PC-9 (cell line): ENCODE measurements around the gene SPACA5B. TPM values are rescaled to one million over a fixed set of nuclear protein-coding genes. Genes with fewer than 3 reads are reported as not detected.
A peak's percentile ranks its signal among the peaks of the same experiment; 100 is the strongest.
"Not testable (repeated sequence)": the region's sequence is repeated elsewhere in the genome, so short reads cannot be mapped to it uniquely, and the experiment has no call there.

Source experiments
- BruUV-seq: library from RNA; stranded (reverse); fragments of 400-500 nt; replicated peaks from 2 replicates; lab custom pipeline; 2021; lab: Mats Ljungman, UMichigan
- CTCF ChIA-PET: fragments of 300-600 bp; sonication (Branson Sonifier 250); formaldehyde crosslinking; loops from one replicate; lab custom pipeline; 2022; ENCODE audit warnings: antibody characterized with exemption; lab: Charles Lee
- POLR2A ChIA-PET: fragments of 300-600 bp; sonication (Branson Sonifier 250); formaldehyde crosslinking; loops from one replicate; lab custom pipeline; 2022; ENCODE audit warnings: antibody characterized with exemption; ENCODE audit not compliant: unreplicated experiment; lab: Charles Lee
- DNase-seq, 2 experiments: peaks; one replicate each; pipeline versions ENCODE4 v3.0.0 to v3.0.0-alpha.2; 2015 to 2022; ENCODE audit warnings: mixed read lengths in 1 of 2
- H2AFZ ChIP-seq: fragments of 200-600 bp; sonication (generic); 2 replicates; pipeline ENCODE4 v1.8.1; 2017; ENCODE audit warnings: antibody characterized with exemption
- H3F3A ChIP-seq: fragments of 200-600 bp; sonication (generic); 2 replicates; pipeline ENCODE4 v1.8.1; 2017; ENCODE audit warnings: antibody characterized with exemption, mild to moderate bottlenecking, low read depth; ENCODE audit not compliant: insufficient read depth
- H3K27ac ChIP-seq: fragments of 200-600 bp; sonication (generic); 2 replicates; pipeline ENCODE4 v1.6.1; 2016; ENCODE audit warnings: mixed run types
- H3K27me3 ChIP-seq: fragments of 200-600 bp; sonication (generic); 2 replicates; pipeline ENCODE4 v1.6.1; 2016; ENCODE audit warnings: low read depth, mixed run types; ENCODE audit not compliant: insufficient read depth
- H3K36me3 ChIP-seq: fragments of 200-600 bp; sonication (generic); 2 replicates; pipeline ENCODE4 v1.6.1; 2016; ENCODE audit warnings: low read depth, mixed run types
- H3K4me1 ChIP-seq: fragments of 200-600 bp; sonication (generic); replicated peaks from 2 replicates; pipeline ENCODE4 v1.6.1; 2016; ENCODE audit warnings: mixed run types; ENCODE audit not compliant: insufficient read depth
- H3K4me2 ChIP-seq: fragments of 200-600 bp; sonication (generic); 2 replicates; pipeline ENCODE4 v1.6.1; 2017; ENCODE audit warnings: mixed run types
- H3K4me3 ChIP-seq: fragments of 200-600 bp; sonication (generic); 2 replicates; pipeline ENCODE4 v1.6.1; 2016; ENCODE audit warnings: mixed run types
- H3K79me2 ChIP-seq: fragments of 200-600 bp; sonication (generic); 2 replicates; pipeline ENCODE4 v1.6.1; 2017; ENCODE audit warnings: low read depth, mixed run types
- H3K9me2 ChIP-seq: fragments of 200-600 bp; sonication (generic); 2 replicates; pipeline ENCODE4 v1.8.1; 2017; ENCODE audit warnings: mild to moderate bottlenecking; ENCODE audit not compliant: insufficient read depth
- H3K9me3 ChIP-seq: fragments of 200-600 bp; sonication (generic); 2 replicates; pipeline ENCODE4 v1.8.1; 2016; ENCODE audit warnings: low read depth; ENCODE audit not compliant: insufficient read depth
- H4K20me1 ChIP-seq: fragments of 200-600 bp; sonication (generic); 2 replicates; pipeline ENCODE4 v1.8.1; 2017; ENCODE audit not compliant: insufficient read depth
- CTCF ChIP-seq: fragments of 200-600 bp; sonication (generic); conservative IDR thresholded peaks from 2 replicates; pipeline ENCODE4 v1.6.1; 2017; ENCODE audit warnings: mixed run types, antibody characterized with exemption, mild to moderate bottlenecking, moderate library complexity
- EZH2 ChIP-seq: fragments of 200-600 bp; sonication (generic); IDR thresholded peaks from 2 replicates; pipeline ENCODE4 v1.8.0; 2017; ENCODE audit warnings: antibody characterized with exemption, low read depth
- intact Hi-C: fragments of 100-400 bp; cut with micrococcal nuclease; formaldehyde crosslinking; loops from one replicate; pipeline ENCODE4 v1.10.0; 2022; ENCODE audit not compliant: unreplicated experiment
- total RNA-seq: library from RNA; stranded (reverse); gene quantifications from 2 replicates; pipeline ENCODE4 v1.2.3, GENCODE V29; 2021

Gene SPACA5B
- total RNA-seq, 1 experiment from 2014 or later = not detected

- Histone ChIP-seq H3K27me3 (no peaks in the 10 kb centered on the region), H2AFZ (no peak overlapping the region), H4K20me1 (no peaks in the 10 kb centered on the region), H3K9me3 (no peaks in the 10 kb centered on the region), H3K4me2 (no peak overlapping the region), H3K79me2 (no peaks in the 10 kb centered on the region), H3K9me2 (no peaks in the 10 kb centered on the region), H3K27ac (no peak overlapping the region), H3F3A (no peaks in the 10 kb centered on the region), H3K4me1 (no peaks in the 10 kb centered on the region), H3K4me3 (no peak overlapping the region), H3K36me3 (no peaks in the 10 kb centered on the region)
- TF ChIP-seq CTCF (no peak), EZH2 (no peak)
- no peak for DNase-seq
- intact Hi-C loops = no loop called here
- POLR2A ChIA-PET = no interaction called here
- CTCF ChIA-PET = no interaction called here
- BruUV-seq = no TSS peak
Observed at GRCh38 chrX:48086082-48086481, 44.3 kb upstream of the SPACA5B start.

- DNase-seq = peak in 1 of 2 experiments; percentile 54
- Histone ChIP-seq H3K4me2 (no peak overlapping the region), H4K20me1 (no peaks in the 10 kb centered on the region), H3K4me3 (no peak overlapping the region), H3K36me3 (no peaks in the 10 kb centered on the region), H3K27ac (no peak overlapping the region), H3K9me3 (no peaks in the 10 kb centered on the region), H2AFZ (no peak overlapping the region), H3K27me3 (no peaks in the 10 kb centered on the region), H3K9me2 (no peaks in the 10 kb centered on the region), H3F3A (no peaks in the 10 kb centered on the region), H3K4me1 (no peaks in the 10 kb centered on the region), H3K79me2 (no peaks in the 10 kb centered on the region)
- BruUV-seq = no TSS peak
- intact Hi-C loops = no loop called here
- POLR2A ChIA-PET = interaction anchor here (0.6 kb wide), 1 partner anchor 150 kb away, joined by 7 read pairs; no protein-coding TSS in a partner anchor
- CTCF ChIA-PET = no interaction called here
- no peak for TF ChIP-seq EZH2
- no peak for TF ChIP-seq CTCF
Observed at GRCh38 chrX:48090123-48090522, 40.3 kb upstream of the SPACA5B start.

GRCh38 chrX:48092558-48092957 lies 37.9 kb upstream of the SPACA5B start:
- intact Hi-C loops, H4K20me1 ChIP-seq, H3K79me2 ChIP-seq, POLR2A ChIA-PET, H3K4me2 ChIP-seq, H3F3A ChIP-seq, H3K4me3 ChIP-seq, BruUV-seq, H2AFZ ChIP-seq, DNase-seq, H3K9me3 ChIP-seq, H3K4me1 ChIP-seq, H3K27me3 ChIP-seq, H3K9me2 ChIP-seq, H3K36me3 ChIP-seq, CTCF ChIA-PET, H3K27ac ChIP-seq: not testable (repeated sequence)

GRCh38 chrX:48101443-48101842 lies 29.0 kb upstream of the SPACA5B start:
- Histone ChIP-seq H3K4me1 (no peaks in the 10 kb centered on the region), H3K9me3 (no peaks in the 10 kb centered on the region), H3K27ac (no peak overlapping the region), H3K4me3 (no peak overlapping the region), H3F3A (no peaks in the 10 kb centered on the region), H3K9me2 (no peaks in the 10 kb centered on the region), H3K79me2 (no peaks in the 10 kb centered on the region), H3K27me3 (no peaks in the 10 kb centered on the region), H2AFZ (no peak overlapping the region), H4K20me1 (no peaks in the 10 kb centered on the region), H3K4me2 (no peak overlapping the region), H3K36me3 (no peaks in the 10 kb centered on the region)
- ChIA-PET POLR2A (no interaction called here), CTCF (no interaction called here)
- BruUV-seq = no TSS peak
- TF ChIP-seq CTCF (no peak), EZH2 (no peak)
- no peak for DNase-seq
- intact Hi-C loops = no loop called here
